Ascending aorta (tissue), 2 donors: ENCODE results near the gene ATOH7. TPM values are rescaled to one million over a fixed set of nuclear protein-coding genes. Genes with fewer than 3 reads are reported as not detected.
A peak's percentile ranks its signal among the peaks of the same experiment; 100 is the strongest.
"Not testable (repeated sequence)": the region's sequence is repeated elsewhere in the genome, so short reads cannot be mapped to it uniquely, and the experiment has no call there.

ENCODE experiments used
- DNase-seq, 2 donors: peaks; one replicate each; pipeline ENCODE4 v3.0.0-alpha.2; 2019; ENCODE audit warnings: low spot score in 2 of 2
- H3K27ac ChIP-seq, 2 donors: fragments of 200-600 bp; sonication (generic); one replicate each; pipeline ENCODE4 v1.5.1; 2016 to 2017; ENCODE audit warnings: mild to moderate bottlenecking in 1 of 2
- H3K27me3 ChIP-seq: fragments of 200-600 bp; sonication (generic); one replicate; pipeline ENCODE4 v1.5.1; 2017
- H3K36me3 ChIP-seq, 2 donors: fragments of 200-600 bp; sonication (generic); one replicate each; pipeline ENCODE4 v1.5.1; 2016
- H3K4me1 ChIP-seq, 2 donors: fragments of 200-600 bp; sonication (generic); one replicate each; pipeline ENCODE4 v1.5.1; 2016 to 2017; ENCODE audit warnings: mild to moderate bottlenecking in 1 of 2
- H3K4me3 ChIP-seq, 2 donors: fragments of 200-600 bp; sonication (generic); one replicate each; pipeline ENCODE4 v1.5.1; 2016 to 2017; ENCODE audit warnings: mild to moderate bottlenecking in 1 of 2
- H3K9me3 ChIP-seq, 2 donors: fragments of 200-600 bp; sonication (generic); one replicate each; pipeline ENCODE4 v1.5.1; 2016
- CTCF ChIP-seq, 3 experiments: fragments of 200-600 bp in 2 of 3; fragments of 450-650 bp in 1 of 3; sonication (generic) in 2 of 3; IDR thresholded peaks; one replicate each; pipeline ENCODE4 v1.5.1; 2016 to 2019; ENCODE audit warnings: antibody characterized with exemption in 3 of 3, mild to moderate bottlenecking in 1 of 3, moderate library complexity in 1 of 3
- intact Hi-C: fragments of 100-400 bp; cut with DNase I; formaldehyde crosslinking; loops from one replicate; pipeline ENCODE4 v1.15.1; 2023
- total RNA-seq: library from RNA; depleted of rRNA; stranded (reverse); fragments of >200 nt; gene quantifications from one replicate; pipeline ENCODE4 v1.1.0, GENCODE V29; 2016

ATOH7 gene
- total RNA-seq, result not detected

GRCh38 chr10:68231817-68232251 lies at the start of gene ATOH7:
TSS of gene ATOH7 (minus strand) at chr10:68232113. CDS start at chr10:68231677, 436 bp downstream.
- intact Hi-C loops, result no loop called here
- Histone ChIP-seq H3K9me3 (no peaks in the 10 kb centered on the region), H3K27me3 (no peaks in the 10 kb centered on the region), H3K36me3 (no peaks in the 10 kb centered on the region), H3K27ac (no peak within 1 kb of the TSS), H3K4me3 (peak within 1 kb of the TSS; percentile 58 to 72), H3K4me1 (peaks cover 0 to 2% of the 10 kb centered on the region in 2 donors)
- no peak for TF ChIP-seq CTCF (IDR thresholded peaks at IDR 0.05)
- DNase-seq, result no peak

- no peak overlapping the region for H3K27ac ChIP-seq
- no peak for TF ChIP-seq CTCF (IDR thresholded peaks at IDR 0.05)
- no peaks in the 10 kb centered on the region for H3K36me3 ChIP-seq
- no peak overlapping the region for H3K4me3 ChIP-seq
- H3K4me1 ChIP-seq, result no peaks in the 10 kb centered on the region
- H3K27me3 ChIP-seq, result no peaks in the 10 kb centered on the region
- peaks cover 0 to 2% of the 10 kb centered on the region in 2 donors for H3K9me3 ChIP-seq
- intact Hi-C loops, result no loop called here
- DNase-seq, result no peak
Measured at GRCh38 chr10:68280758-68281157, 48.8 kb upstream of the ATOH7 start.

GRCh38 chr10:68278906-68279753 lies 47.2 kb upstream of the ATOH7 start:
- H3K4me1 ChIP-seq, H3K36me3 ChIP-seq, H3K27ac ChIP-seq, H3K9me3 ChIP-seq, intact Hi-C loops, H3K27me3 ChIP-seq, DNase-seq, H3K4me3 ChIP-seq: not testable (repeated sequence)

- DNase-seq, H3K9me3 ChIP-seq, intact Hi-C loops, H3K36me3 ChIP-seq, H3K4me3 ChIP-seq, H3K4me1 ChIP-seq, H3K27me3 ChIP-seq, H3K27ac ChIP-seq: not testable (repeated sequence)
Measured at GRCh38 chr10:68277814-68278213, 45.9 kb upstream of the ATOH7 start.

GRCh38 chr10:68276224-68276623 lies 44.3 kb upstream of the ATOH7 start:
- Histone ChIP-seq H3K4me1 (no peaks in the 10 kb centered on the region), H3K27ac (no peak overlapping the region), H3K27me3 (no peaks in the 10 kb centered on the region), H3K9me3 (peaks cover 0 to 2% of the 10 kb centered on the region in 2 donors), H3K4me3 (no peak overlapping the region), H3K36me3 (no peaks in the 10 kb centered on the region)
- no peak for DNase-seq
- no peak for TF ChIP-seq CTCF (IDR thresholded peaks at IDR 0.05)
- intact Hi-C loops, result no loop called here

- Histone ChIP-seq H3K36me3 (no peaks in the 10 kb centered on the region), H3K4me3 (no peak overlapping the region), H3K4me1 (no peaks in the 10 kb centered on the region), H3K27me3 (no peaks in the 10 kb centered on the region), H3K27ac (no peak overlapping the region), H3K9me3 (peaks cover 0 to 2% of the 10 kb centered on the region in 2 donors)
- no peak for DNase-seq
- no peak for TF ChIP-seq CTCF (IDR thresholded peaks at IDR 0.05)
- intact Hi-C loops, result no loop called here
Measured at GRCh38 chr10:68275600-68276126, 43.8 kb upstream of the ATOH7 start.
